GM23248 (cell line): Measurements from ENCODE around the gene DHRS3. TPM values are rescaled to one million over a fixed set of nuclear protein-coding genes. Genes with fewer than 3 reads are reported as not detected.
A peak's percentile ranks its signal among the peaks of the same experiment; 100 is the strongest.

Experiments
- DNase-seq: peaks from one replicate; pipeline ENCODE4 v3.0.0-alpha.2; 2015
- H2AFZ ChIP-seq: fragments of 200-600 bp; sonication (generic); 2 replicates; pipeline ENCODE4 v1.6.1; 2016; ENCODE audit warnings: antibody characterized with exemption
- H3F3A ChIP-seq: fragments of 200-600 bp; sonication (generic); 2 replicates; pipeline ENCODE4 v1.6.1; 2016; ENCODE audit warnings: mild to moderate bottlenecking, antibody characterized with exemption, mixed run types; ENCODE audit not compliant: insufficient read depth
- H3K27ac ChIP-seq: fragments of 200-600 bp; sonication (generic); 2 replicates; pipeline ENCODE4 v1.5.1; 2016; ENCODE audit warnings: mild to moderate bottlenecking
- H3K27me3 ChIP-seq: fragments of 200-600 bp; sonication (generic); replicated peaks from 2 replicates; pipeline ENCODE4 v1.6.1; 2016; ENCODE audit warnings: mild to moderate bottlenecking; ENCODE audit not compliant: insufficient read depth
- H3K36me3 ChIP-seq: fragments of 200-600 bp; sonication (generic); 2 replicates; pipeline ENCODE4 v1.6.1; 2016; ENCODE audit warnings: low read depth, mild to moderate bottlenecking
- H3K4me1 ChIP-seq: fragments of 200-600 bp; sonication (generic); 2 replicates; pipeline ENCODE4 v1.6.1; 2016; ENCODE audit warnings: mild to moderate bottlenecking; ENCODE audit not compliant: insufficient read depth
- H3K4me2 ChIP-seq: fragments of 200-600 bp; sonication (generic); one replicate; pipeline ENCODE4 v1.6.1; 2016; ENCODE audit warnings: mild to moderate bottlenecking; ENCODE audit not compliant: unreplicated experiment
- H3K4me3 ChIP-seq: fragments of 200-600 bp; sonication (generic); 2 replicates; pipeline ENCODE4 v1.5.1; 2016; ENCODE audit warnings: mild to moderate bottlenecking
- H3K79me2 ChIP-seq: fragments of 200-600 bp; sonication (generic); 2 replicates; pipeline ENCODE4 v1.6.1; 2016; ENCODE audit warnings: mild to moderate bottlenecking; ENCODE audit not compliant: insufficient read depth
- H3K9ac ChIP-seq: fragments of 200-600 bp; sonication (generic); 2 replicates; pipeline ENCODE4 v1.6.1; 2016; ENCODE audit warnings: mild to moderate bottlenecking
- H3K9me2 ChIP-seq: fragments of 200-600 bp; sonication (generic); 2 replicates; pipeline ENCODE4 v1.6.1; 2016; ENCODE audit warnings: mixed run types, mild to moderate bottlenecking, moderate library complexity; ENCODE audit not compliant: insufficient read depth
- H3K9me3 ChIP-seq: fragments of 200-600 bp; sonication (generic); one replicate; pipeline ENCODE4 v1.6.1; 2017; ENCODE audit warnings: low read depth
- H4K20me1 ChIP-seq: fragments of 200-600 bp; sonication (generic); 2 replicates; pipeline ENCODE4 v1.6.0; 2016; ENCODE audit not compliant: insufficient read depth
- EZH2 ChIP-seq: fragments of 200-600 bp; sonication (generic); IDR thresholded peaks from 2 replicates; pipeline ENCODE4 v1.6.1; 2018; ENCODE audit warnings: antibody characterized with exemption, mild to moderate bottlenecking; ENCODE audit not compliant: insufficient read depth, poor library complexity, severe bottlenecking
- EZH2phosphoT487 ChIP-seq: fragments of 200-600 bp; sonication (generic); IDR thresholded peaks from 2 replicates; pipeline ENCODE4 v1.6.1; 2018; ENCODE audit warnings: antibody characterized with exemption, moderate library complexity, mild to moderate bottlenecking, low read depth; ENCODE audit not compliant: insufficient read depth
- WGBS, 2 experiments: methylation state at CpG; one replicate each; pipeline ENCODE4 v1.1.6; 2015 to 2017; ENCODE audit warnings: low lambda C conversion rate in 2 of 2, low coverage in 1 of 2; ENCODE audit errors: missing lambda C conversion rate in 2 of 2; 5-methylcytosine and 5-hydroxymethylcytosine counted together
- in situ Hi-C: fragments of 300-500 bp; cut with MboI; formaldehyde crosslinking; loops from 2 replicates; pipeline ENCODE4 v1.15.0; 2020
- polyA plus RNA-seq: library from polyadenylated mRNA; unstranded; fragments of >200 nt; fragmentation: Nextera tagmentation; extraction: Ambion mirVana; gene quantifications from 2 replicates; pipeline ENCODE4 v1.2.1, GENCODE V29; 2016
- total RNA-seq: library from RNA; depleted of rRNA; stranded (reverse); fragments of >200 nt; shearing (Covaris generic); gene quantifications from 2 replicates; pipeline ENCODE4 v1.2.3, GENCODE V29; 2014

Gene DHRS3
- total and polyA plus RNA-seq, 2 experiments from 2014 or later = 55.2 to 120 TPM

GRCh38 chr1:12542138-12542465 lies 75.9 kb downstream of the DHRS3 start:
- peaks cover 5% of the 10 kb centered on the region; the same call in 1 of the 2 replicates for H3K4me1 ChIP-seq
- no peaks in the 10 kb centered on the region for H3K79me2 ChIP-seq
- WGBS, 2 experiments = 95% methylated on average over 9 of the region's 9 CpGs
- in situ Hi-C loops = no loop called here
- H3K4me2 ChIP-seq = no peak overlapping the region
- no peak overlapping the region for H2AFZ ChIP-seq
- H3K36me3 ChIP-seq = no peaks in the 10 kb centered on the region
- H3F3A ChIP-seq = peaks cover 9% of the 10 kb centered on the region
- H3K9me3 ChIP-seq = no peaks in the 10 kb centered on the region
- H3K9ac ChIP-seq = no peak overlapping the region
- no peak for DNase-seq
- H3K9me2 ChIP-seq = no peaks in the 10 kb centered on the region
- no peak for TF ChIP-seq EZH2phosphoT487
- no peak overlapping the region for H3K4me3 ChIP-seq
- no peaks in the 10 kb centered on the region for H4K20me1 ChIP-seq
- no peaks in the 10 kb centered on the region for H3K27me3 ChIP-seq
- no peak overlapping the region for H3K27ac ChIP-seq

- no peaks in the 10 kb centered on the region for H3K36me3 ChIP-seq
- DNase-seq = peak; percentile 33
- H3K27ac ChIP-seq = no peak overlapping the region
- no peak for TF ChIP-seq EZH2phosphoT487
- no peak overlapping the region for H3K9ac ChIP-seq
- no peaks in the 10 kb centered on the region for H3K79me2 ChIP-seq
- H4K20me1 ChIP-seq = no peaks in the 10 kb centered on the region
- no peak overlapping the region for H3K4me2 ChIP-seq
- H3K4me3 ChIP-seq = no peak overlapping the region
- H3K9me2 ChIP-seq = no peaks in the 10 kb centered on the region
- peaks cover 9% of the 10 kb centered on the region for H3F3A ChIP-seq
- H3K27me3 ChIP-seq = no peaks in the 10 kb centered on the region
- peaks cover 5% of the 10 kb centered on the region; the same call in 1 of the 2 replicates for H3K4me1 ChIP-seq
- no peak overlapping the region for H2AFZ ChIP-seq
- 78 to 81% methylated on average over 16 to 17 of the region's 17 CpGs for WGBS, 2 experiments
- H3K9me3 ChIP-seq = no peaks in the 10 kb centered on the region
- in situ Hi-C loops = no loop called here
Observed at GRCh38 chr1:12541274-12542137, 76.5 kb downstream of the DHRS3 start.

- peaks cover 5% of the 10 kb centered on the region; the same call in 1 of the 2 replicates for H3K4me1 ChIP-seq
- no peaks in the 10 kb centered on the region for H4K20me1 ChIP-seq
- H3K4me3 ChIP-seq = no peak overlapping the region
- in situ Hi-C loops = no loop called here
- H2AFZ ChIP-seq = peak overlapping the region; percentile 40
- no peaks in the 10 kb centered on the region for H3K79me2 ChIP-seq
- no peaks in the 10 kb centered on the region for H3K27me3 ChIP-seq
- H3F3A ChIP-seq = peaks cover 9% of the 10 kb centered on the region
- DNase-seq = peak; percentile 18
- no peaks in the 10 kb centered on the region for H3K36me3 ChIP-seq
- H3K27ac ChIP-seq = peak overlapping the region; percentile 69
- 73% methylated on average over 13 to 17 of the region's 17 CpGs for WGBS, 2 experiments
- no peak overlapping the region for H3K4me2 ChIP-seq
- H3K9me2 ChIP-seq = no peaks in the 10 kb centered on the region
- no peak for TF ChIP-seq EZH2phosphoT487
- TF ChIP-seq EZH2 = no peak
- peak overlapping the region; percentile 66 for H3K9ac ChIP-seq
- H3K9me3 ChIP-seq = no peaks in the 10 kb centered on the region
Observed at GRCh38 chr1:12540580-12541273, 77.3 kb downstream of the DHRS3 start.

GRCh38 chr1:12539705-12540579 lies 78.1 kb downstream of the DHRS3 start:
- peak overlapping the region; percentile 40 for H2AFZ ChIP-seq
- peak overlapping the region; percentile 32 for H3K4me2 ChIP-seq
- no peak overlapping the region for H3K4me3 ChIP-seq
- 4 to 10% methylated on average over 33 to 34 of the region's 34 CpGs for WGBS, 2 experiments
- peak; percentile 94 for DNase-seq
- no peaks in the 10 kb centered on the region for H4K20me1 ChIP-seq
- in situ Hi-C loops = no loop called here
- H3K9me2 ChIP-seq = no peaks in the 10 kb centered on the region
- no peaks in the 10 kb centered on the region for H3K27me3 ChIP-seq
- H3K4me1 ChIP-seq = peaks cover 5% of the 10 kb centered on the region; the same call in 1 of the 2 replicates
- no peaks in the 10 kb centered on the region for H3K79me2 ChIP-seq
- no peaks in the 10 kb centered on the region for H3K9me3 ChIP-seq
- peak overlapping the region; percentile 66 for H3K9ac ChIP-seq
- no peaks in the 10 kb centered on the region for H3K36me3 ChIP-seq
- H3K27ac ChIP-seq = peak overlapping the region; percentile 69
- TF ChIP-seq EZH2 (no peak), EZH2phosphoT487 (no peak)
- peaks cover 9% of the 10 kb centered on the region for H3F3A ChIP-seq
